NCI-H1436 (cell line): Measurements from ENCODE around the gene CAV3.

ENCODE experiments used
- DNase-seq: peaks from one replicate; lab custom pipeline; 2025; lab: John Stamatoyannopoulos, UW

CAV3 gene

DNA sequence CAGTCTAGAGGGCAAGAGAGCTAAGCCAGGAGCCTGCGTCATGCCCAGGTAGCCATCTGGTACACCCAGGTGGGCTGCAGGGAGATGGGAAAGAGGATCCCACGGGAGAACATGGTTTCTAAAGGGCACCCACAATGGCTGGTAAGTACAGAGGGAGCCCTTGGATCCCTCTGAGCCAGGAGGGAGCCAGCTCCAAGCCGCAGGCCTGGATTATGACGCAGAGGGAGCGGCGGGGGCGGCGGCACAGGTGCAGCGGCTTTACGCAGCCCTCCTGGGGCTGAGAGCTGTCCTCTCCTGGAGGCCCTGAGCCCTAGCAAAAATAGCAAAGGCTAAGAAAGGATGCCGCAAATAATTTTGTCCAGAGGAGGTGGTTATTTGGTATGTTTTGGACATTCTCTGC, 2.8 kb downstream of the CAV3 start:
- DNase-seq = no peak

DNA sequence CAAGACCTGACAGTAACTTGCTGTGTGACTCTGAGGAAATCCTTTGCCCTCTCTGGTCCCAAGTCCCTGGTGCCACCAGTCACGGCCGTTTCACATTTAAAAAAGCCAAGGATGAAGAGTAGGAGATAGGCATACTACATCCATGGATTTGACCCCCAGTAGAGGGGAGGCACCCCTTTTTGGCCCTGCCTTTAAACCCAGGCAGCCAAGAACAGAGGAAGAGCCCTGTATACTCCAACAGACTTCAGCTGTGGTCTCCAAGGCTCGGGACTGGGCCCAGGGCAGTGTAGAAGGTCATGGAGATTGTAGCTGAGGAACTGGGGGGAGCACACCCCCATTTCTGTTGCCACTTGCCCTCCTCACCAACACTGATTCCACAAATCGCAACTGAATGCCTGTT, 3.7 kb downstream of the CAV3 start:
- no peak for DNase-seq

GRCh38 chr3:8737823-8738222, 4.2 kb downstream of the CAV3 start:
- DNase-seq = no peak

GRCh38 chr3:8738639-8739038, 5.0 kb downstream of the CAV3 start:
- DNase-seq = no peak

DNA sequence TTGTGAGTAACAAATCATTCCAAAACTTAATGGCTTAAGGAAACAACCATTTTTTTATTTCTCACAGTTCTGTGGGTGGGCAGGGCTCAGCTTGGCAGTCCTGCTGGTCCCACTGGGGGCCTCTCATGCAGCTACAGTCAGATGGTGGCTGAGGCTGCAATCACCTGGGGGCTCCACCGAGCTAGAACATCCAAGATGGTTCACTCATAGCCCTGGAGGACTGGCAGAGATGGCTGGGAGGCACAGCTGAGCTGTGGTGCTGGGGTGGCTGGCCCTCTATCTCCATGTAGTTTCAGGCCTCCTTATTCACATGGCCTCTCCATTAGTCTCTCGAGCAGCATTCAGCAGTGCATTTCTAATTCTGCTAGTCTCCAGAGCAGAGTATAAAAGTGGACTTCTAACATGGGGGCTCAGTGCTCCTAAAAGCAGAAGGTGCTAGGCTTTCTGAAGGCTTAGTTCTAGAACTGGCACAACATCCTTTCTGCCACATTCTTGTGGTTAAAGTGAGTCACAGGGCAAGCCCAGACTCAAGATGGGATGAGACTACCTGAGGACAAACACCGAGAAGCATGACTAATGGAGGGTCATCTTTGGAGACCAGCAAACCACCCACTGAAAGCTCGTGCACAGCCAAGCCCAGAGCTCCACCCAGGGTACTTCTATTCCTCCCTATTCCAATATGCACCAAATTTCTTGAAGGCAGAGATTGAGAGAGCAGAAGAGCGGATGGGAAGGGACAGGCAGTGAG, 6.3 kb downstream of the CAV3 start:
- no peak for DNase-seq

GRCh38 chr3:8741581-8742261, 8.1 kb downstream of the CAV3 start:
- no peak for DNase-seq

- DNase-seq = no peak
Measured at GRCh38 chr3:8743021-8743601, 9.5 kb downstream of the CAV3 start.

DNA sequence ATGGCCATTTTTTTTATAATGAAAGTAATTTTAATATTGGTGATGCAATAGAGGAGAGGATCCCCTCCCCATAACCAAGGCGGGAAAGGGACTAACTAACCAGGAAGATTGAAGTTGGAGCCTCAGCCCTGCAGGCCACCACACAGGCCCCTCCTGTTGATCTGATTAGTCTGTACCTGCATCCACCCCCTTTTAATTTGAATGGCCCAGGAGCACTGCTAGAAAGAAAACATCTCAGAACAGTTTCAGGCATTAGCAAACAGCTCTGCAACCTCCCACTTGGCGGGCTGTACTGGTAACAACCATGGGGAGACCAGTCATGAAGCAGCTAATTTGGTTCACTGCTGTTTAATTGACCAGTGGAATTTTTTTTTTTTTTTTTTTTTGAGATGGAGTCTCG, 10.3 kb downstream of the CAV3 start:
- DNase-seq = no peak

DNA sequence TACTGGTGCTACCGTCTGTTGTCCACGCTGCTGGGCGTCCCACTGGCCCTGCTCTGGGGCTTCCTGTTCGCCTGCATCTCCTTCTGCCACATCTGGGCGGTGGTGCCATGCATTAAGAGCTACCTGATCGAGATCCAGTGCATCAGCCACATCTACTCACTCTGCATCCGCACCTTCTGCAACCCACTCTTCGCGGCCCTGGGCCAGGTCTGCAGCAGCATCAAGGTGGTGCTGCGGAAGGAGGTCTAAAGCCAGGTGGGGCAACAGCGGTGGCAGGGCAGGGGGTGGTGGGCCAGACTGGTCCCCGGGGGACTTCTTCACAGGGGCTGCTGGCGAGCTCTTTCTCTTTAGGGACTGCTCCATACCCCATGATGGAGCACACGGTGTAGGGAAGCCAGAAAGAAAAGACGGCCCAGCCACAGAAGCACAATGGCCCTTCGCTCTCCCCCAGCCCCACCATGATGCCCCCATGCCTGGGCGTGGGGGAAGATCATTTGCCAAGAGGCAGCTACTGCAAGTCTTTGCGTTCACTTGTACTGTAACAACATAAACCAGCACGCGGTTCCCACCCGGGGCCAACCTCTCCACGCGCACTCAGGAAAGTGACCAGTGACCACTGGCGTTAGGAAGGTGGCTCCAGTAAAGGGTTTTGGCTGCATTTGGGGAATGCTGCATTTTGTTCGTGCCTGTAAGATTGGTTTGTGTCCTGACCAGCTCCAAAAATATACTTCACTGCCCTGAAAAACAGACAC, 12.2 kb downstream of the CAV3 start:
- DNase-seq = no peak

GRCh38 chr3:8746780-8747345, 13.3 kb downstream of the CAV3 start:
- DNase-seq = no peak

- no peak for DNase-seq
Measured at GRCh38 chr3:8749316-8749715, 15.7 kb downstream of the CAV3 start.

DNA sequence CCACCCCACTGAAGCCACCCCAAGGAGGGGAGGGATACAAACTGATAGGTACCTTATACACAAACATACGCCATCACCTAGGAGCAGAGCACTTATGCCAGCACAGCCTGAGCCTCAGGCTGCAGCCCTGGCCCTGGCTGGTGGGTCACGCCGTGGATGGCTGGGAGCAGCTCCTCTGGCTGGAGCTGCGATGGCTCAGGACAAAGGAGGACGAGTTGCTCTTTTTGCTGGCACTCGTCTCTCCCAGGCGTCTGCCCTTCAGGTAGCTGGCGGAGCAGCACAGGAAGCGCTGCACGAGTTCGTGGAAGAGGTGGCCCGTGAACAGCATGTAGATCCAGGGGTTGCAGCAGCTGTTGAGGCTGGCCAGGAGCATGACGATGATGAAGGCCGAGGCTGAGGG, 19.2 kb downstream of the CAV3 start:
- no peak for DNase-seq

GRCh38 chr3:8755097-8755496, 21.5 kb downstream of the CAV3 start:
- DNase-seq = no peak

GRCh38 chr3:8755564-8756237, 22.1 kb downstream of the CAV3 start:
- DNase-seq = no peak

DNA sequence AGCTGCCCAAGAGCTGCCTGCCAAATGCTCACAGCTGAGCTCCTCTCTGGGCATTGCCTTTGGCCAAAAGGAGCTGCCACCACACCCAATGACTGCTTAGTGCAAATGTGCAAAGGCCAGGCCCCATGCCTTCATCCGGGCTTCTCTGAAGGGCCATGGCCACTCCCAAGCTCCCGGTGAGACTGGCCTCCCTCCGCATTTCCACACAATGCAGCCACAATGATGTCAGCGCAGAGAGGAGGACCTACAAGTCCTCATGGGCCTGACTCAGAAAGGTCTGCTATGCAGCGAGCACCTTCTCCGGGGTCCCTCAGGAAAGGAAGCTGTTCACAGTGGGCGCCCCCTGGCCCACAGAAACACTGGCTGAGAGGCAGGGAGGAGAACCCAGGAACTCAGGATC, 23.1 kb downstream of the CAV3 start:
- no peak for DNase-seq

GRCh38 chr3:8757551-8758518, 24.2 kb downstream of the CAV3 start:
- DNase-seq = no peak

GRCh38 chr3:8759038-8759707, 25.6 kb downstream of the CAV3 start:
- DNase-seq = no peak

GRCh38 chr3:8760091-8760490, 26.5 kb downstream of the CAV3 start:
- DNase-seq = no peak

DNA sequence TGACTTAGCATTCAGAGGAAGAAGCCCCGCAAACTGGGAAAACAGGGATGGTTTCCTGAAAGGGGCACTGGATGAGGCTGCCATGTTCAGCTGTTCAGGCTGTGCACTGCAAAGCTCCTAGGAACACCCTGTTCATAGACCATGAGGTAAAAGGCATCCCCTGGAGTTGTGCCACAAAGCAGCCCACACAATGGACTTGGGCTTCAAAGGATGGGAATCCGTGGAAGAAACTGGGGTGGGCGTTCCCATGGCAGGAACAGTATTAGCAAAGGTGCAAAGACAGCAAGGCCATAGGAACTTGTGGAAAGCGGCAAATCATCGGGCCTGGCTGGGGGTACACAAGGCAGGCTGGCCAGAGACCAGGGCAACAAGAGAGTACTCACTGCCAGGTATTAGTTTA, 26.9 kb downstream of the CAV3 start:
- no peak for DNase-seq

GRCh38 chr3:8761866-8762265, 28.3 kb downstream of the CAV3 start:
- no peak for DNase-seq
